Fibroblast of skin of right biceps (primary cell): ENCODE data around the gene SOX4.

ENCODE experiments used
- DNase-seq: peaks from one replicate; pipeline ENCODE4 v3.0.0-alpha.2; 2013

SOX4 gene

DNA sequence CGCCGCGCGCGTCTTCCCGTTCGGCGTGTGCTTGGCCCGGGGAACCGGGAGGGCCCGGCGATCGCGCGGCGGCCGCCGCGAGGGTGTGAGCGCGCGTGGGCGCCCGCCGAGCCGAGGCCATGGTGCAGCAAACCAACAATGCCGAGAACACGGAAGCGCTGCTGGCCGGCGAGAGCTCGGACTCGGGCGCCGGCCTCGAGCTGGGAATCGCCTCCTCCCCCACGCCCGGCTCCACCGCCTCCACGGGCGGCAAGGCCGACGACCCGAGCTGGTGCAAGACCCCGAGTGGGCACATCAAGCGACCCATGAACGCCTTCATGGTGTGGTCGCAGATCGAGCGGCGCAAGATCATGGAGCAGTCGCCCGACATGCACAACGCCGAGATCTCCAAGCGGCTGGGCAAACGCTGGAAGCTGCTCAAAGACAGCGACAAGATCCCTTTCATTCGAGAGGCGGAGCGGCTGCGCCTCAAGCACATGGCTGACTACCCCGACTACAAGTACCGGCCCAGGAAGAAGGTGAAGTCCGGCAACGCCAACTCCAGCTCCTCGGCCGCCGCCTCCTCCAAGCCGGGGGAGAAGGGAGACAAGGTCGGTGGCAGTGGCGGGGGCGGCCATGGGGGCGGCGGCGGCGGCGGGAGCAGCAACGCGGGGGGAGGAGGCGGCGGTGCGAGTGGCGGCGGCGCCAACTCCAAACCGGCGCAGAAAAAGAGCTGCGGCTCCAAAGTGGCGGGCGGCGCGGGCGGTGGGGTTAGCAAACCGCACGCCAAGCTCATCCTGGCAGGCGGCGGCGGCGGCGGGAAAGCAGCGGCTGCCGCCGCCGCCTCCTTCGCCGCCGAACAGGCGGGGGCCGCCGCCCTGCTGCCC is 1.1 kb downstream of the SOX4 start:
- peak; percentile 73 for DNase-seq

DNA sequence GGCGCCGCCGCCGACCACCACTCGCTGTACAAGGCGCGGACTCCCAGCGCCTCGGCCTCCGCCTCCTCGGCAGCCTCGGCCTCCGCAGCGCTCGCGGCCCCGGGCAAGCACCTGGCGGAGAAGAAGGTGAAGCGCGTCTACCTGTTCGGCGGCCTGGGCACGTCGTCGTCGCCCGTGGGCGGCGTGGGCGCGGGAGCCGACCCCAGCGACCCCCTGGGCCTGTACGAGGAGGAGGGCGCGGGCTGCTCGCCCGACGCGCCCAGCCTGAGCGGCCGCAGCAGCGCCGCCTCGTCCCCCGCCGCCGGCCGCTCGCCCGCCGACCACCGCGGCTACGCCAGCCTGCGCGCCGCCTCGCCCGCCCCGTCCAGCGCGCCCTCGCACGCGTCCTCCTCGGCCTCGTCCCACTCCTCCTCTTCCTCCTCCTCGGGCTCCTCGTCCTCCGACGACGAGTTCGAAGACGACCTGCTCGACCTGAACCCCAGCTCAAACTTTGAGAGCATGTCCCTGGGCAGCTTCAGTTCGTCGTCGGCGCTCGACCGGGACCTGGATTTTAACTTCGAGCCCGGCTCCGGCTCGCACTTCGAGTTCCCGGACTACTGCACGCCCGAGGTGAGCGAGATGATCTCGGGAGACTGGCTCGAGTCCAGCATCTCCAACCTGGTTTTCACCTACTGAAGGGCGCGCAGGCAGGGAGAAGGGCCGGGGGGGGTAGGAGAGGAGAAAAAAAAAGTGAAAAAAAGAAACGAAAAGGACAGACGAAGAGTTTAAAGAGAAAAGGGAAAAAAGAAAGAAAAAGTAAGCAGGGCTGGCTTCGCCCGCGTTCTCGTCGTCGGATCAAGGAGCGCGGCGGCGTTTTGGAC is 2.0 kb downstream of the SOX4 start:
- DNase-seq: peak; percentile 38

DNA sequence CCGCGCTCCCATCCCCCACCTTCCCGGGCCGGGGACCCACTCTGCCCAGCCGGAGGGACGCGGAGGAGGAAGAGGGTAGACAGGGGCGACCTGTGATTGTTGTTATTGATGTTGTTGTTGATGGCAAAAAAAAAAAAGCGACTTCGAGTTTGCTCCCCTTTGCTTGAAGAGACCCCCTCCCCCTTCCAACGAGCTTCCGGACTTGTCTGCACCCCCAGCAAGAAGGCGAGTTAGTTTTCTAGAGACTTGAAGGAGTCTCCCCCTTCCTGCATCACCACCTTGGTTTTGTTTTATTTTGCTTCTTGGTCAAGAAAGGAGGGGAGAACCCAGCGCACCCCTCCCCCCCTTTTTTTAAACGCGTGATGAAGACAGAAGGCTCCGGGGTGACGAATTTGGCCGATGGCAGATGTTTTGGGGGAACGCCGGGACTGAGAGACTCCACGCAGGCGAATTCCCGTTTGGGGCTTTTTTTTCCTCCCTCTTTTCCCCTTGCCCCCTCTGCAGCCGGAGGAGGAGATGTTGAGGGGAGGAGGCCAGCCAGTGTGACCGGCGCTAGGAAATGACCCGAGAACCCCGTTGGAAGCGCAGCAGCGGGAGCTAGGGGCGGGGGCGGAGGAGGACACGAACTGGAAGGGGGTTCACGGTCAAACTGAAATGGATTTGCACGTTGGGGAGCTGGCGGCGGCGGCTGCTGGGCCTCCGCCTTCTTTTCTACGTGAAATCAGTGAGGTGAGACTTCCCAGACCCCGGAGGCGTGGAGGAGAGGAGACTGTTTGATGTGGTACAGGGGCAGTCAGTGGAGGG is 2.8 kb downstream of the SOX4 start:
- peak; percentile 57 for DNase-seq

DNA sequence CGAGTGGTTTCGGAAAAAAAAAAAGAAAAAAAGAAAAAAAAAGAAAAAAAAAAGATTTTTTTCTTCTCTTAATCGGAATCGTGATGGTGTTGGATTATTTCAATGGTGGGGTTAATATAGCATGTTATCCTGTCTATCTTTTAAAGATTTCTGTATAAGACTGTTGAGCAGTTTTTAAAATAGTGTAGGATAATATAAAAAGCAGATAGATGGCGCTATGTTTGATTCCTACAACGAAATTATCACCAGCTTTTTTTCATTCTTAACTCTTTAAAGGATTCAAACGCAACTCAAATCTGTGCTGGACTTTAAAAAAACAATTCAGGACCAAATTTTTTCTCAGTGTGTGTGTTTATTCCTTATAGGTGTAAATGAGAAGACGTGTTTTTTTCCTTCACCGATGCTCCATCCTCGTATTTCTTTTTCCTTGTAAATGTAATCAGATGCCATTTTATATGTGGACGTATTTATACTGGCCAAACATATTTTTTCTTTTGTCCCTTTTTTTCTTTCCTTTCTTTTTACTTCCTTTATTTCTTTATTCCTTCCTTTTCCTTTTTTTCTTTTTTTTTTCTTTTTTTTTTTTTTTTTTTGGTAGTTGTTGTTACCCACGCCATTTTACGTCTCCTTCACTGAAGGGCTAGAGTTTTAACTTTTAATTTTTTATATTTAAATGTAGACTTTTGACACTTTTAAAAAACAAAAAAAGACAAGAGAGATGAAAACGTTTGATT is 3.6 kb downstream of the SOX4 start:
- peak; percentile 61 for DNase-seq

DNA sequence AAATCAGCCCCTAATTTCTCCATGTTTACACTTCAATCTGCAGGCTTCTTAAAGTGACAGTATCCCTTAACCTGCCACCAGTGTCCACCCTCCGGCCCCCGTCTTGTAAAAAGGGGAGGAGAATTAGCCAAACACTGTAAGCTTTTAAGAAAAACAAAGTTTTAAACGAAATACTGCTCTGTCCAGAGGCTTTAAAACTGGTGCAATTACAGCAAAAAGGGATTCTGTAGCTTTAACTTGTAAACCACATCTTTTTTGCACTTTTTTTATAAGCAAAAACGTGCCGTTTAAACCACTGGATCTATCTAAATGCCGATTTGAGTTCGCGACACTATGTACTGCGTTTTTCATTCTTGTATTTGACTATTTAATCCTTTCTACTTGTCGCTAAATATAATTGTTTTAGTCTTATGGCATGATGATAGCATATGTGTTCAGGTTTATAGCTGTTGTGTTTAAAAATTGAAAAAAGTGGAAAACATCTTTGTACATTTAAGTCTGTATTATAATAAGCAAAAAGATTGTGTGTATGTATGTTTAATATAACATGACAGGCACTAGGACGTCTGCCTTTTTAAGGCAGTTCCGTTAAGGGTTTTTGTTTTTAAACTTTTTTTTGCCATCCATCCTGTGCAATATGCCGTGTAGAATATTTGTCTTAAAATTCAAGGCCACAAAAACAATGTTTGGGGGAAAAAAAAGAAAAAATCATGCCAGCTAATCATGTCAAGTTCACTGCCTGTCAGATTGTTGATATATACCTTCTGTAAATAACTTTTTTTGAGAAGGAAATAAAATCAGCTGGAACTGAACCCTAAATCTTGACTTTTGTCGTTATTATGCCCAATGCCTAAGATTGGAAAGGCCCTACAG is 4.5 kb downstream of the SOX4 start:
- DNase-seq: no peak

DNA sequence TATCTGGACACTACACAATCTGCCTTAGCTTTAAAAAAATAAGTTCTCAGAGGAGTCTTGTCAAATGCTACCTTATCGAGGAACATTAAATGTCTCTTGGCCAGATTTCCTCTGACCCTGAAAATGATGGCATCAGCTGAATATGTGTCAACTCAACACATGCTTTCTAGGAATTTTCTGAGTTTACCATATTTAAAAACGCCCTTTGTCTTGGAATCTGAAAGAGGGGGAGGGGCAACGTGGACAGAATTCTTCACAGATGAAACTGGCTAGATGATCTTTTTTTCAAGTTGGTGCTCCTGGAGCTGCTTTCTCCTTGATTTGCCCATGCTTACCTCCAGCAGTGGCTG is 5.1 kb downstream of the SOX4 start:
- DNase-seq: peak; percentile 62

DNA sequence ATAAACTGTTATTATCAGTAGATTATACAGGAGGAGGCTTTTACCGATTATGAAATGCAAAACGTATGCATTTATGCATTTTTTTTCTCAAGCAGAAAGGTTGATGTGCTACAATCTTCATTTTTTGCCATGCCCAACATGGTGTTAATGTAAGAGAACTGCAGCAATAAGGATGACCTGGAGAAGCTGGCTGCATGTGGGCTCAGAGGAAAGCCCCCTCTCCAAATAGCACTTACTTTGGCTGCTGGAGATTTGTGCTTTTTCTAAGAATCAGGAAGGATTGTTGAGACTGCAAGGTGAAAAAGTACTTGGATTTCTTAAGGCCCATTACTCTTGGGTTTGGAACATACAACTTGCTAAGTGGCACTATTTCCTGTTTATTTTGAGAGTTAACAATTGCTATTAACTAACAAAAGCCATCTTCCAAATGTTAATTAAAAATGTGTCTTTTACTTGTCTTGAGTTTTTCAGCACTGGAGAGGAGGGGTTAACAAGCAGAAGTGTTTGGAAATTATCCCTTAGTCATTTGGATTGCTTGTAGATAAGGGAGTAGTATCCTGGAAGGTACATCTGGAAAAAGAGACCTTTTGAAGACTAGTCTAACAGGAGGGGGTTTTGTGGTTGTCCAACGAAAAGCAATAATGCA is 5.6 kb downstream of the SOX4 start:
- no peak for DNase-seq

- DNase-seq: no peak
Measured at GRCh38 chr6:21601339-21601923, 7.9 kb downstream of the SOX4 start.

- no peak for DNase-seq
Measured at GRCh38 chr6:21601932-21602390, 8.4 kb downstream of the SOX4 start.

DNA sequence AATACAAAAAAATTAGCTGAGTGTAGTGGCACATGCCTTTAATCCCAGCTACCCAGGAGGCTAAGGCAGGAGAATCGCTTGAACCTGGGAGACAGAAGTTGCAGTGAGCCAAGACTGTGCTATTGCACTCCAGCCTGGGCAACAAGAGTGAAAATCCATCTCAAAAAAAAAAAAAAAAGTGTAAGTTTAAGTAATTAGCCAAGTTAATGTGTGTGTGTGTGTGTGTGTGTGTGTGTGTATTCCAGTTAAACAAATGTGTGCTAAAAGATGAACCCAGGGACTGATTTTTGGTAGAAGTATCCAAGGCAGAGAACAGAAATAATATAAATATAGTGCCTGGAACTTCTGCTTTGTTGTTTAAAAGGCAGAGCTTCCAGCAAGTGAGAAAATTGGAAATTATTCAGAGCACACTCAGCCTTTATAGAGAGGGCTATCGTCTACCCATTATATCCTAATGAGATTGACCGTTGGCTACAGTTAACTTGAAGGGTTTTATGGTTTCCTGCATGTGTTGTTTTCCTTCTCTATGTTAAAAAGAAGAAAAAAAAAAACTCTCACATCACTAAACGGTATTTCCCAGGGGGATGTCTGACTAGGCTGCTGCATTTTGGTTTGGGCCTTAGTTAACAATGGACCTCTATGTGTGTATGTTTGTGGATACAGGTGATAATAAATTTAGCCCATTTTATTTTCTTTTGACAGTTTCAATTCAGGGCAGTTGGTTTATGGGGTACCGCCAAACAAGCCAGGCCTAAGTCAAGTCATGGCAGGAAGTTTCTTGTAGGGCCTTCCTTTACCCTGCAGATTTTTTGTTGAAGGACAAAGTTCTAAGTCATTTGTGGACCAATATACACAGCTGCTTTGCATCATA is 9.8 kb downstream of the SOX4 start:
- DNase-seq: no peak

GRCh38 chr6:21604081-21604480 is 10.5 kb downstream of the SOX4 start:
- no peak for DNase-seq

GRCh38 chr6:21605166-21605565 is 11.6 kb downstream of the SOX4 start:
- DNase-seq: no peak

- DNase-seq: no peak
Measured at GRCh38 chr6:21608601-21609000, 15.1 kb downstream of the SOX4 start.

GRCh38 chr6:21609881-21610329 is 16.4 kb downstream of the SOX4 start:
- DNase-seq: no peak

GRCh38 chr6:21610341-21610740 is 16.8 kb downstream of the SOX4 start:
- DNase-seq: no peak

- no peak for DNase-seq
Measured at GRCh38 chr6:21611485-21611884, 17.9 kb downstream of the SOX4 start.

- no peak for DNase-seq
Measured at GRCh38 chr6:21612067-21612745, 18.7 kb downstream of the SOX4 start.

GRCh38 chr6:21613809-21614208 is 20.3 kb downstream of the SOX4 start:
- no peak for DNase-seq

DNA sequence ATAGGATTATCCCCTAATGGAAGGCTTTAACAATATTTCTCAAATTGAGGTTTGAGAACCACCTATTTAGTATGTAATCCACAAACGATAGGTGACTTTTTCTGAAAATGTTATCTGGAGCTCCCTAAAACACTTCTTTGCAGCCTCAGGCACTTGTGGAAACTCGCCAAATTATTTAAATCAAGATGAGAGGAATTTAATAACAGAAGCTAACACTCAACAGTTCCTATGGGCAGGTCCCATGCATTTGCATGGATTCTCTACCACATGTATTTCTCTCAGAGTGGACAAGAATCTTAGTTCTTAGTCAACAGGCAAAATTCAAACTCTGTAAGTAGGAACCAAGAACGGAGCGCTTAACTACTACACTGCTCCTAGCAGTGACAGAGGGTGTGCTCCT is 20.7 kb downstream of the SOX4 start:
- no peak for DNase-seq
